NCI-H2029 treated with DMSO at 0.1 percent for 48 hours (cell line): Measurements from ENCODE around the gene LCN9.
"Not testable (repeated sequence)": the region's sequence is repeated elsewhere in the genome, so short reads cannot be mapped to it uniquely, and the experiment has no call there.

Experiments
- DNase-seq: peaks from one replicate; lab custom pipeline; 2025; lab: John Stamatoyannopoulos, UW

LCN9 gene

DNA sequence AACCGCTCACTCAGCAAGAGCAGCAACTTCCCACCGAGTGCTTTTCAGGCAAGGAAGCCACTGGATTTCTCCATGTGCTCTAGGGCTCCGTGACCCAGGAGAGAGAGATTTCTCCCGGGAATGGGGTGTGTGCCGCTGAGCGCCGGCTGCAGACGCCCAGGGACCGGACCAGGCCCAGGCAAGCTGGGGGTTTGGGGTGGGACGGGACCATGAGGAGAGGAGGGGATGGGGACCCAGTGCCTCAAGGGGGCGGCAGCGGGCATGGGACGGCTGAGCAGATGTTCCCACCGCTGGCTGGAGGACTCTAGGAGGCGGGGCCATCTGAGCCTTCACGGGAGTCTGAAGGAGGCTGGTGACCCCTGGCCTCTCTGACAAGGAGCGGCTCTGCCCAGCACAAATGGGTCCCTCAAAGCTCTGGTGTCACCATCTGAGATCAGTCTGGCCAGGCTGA, 8.5 kb downstream of the LCN9 start:
- no peak for DNase-seq

DNA sequence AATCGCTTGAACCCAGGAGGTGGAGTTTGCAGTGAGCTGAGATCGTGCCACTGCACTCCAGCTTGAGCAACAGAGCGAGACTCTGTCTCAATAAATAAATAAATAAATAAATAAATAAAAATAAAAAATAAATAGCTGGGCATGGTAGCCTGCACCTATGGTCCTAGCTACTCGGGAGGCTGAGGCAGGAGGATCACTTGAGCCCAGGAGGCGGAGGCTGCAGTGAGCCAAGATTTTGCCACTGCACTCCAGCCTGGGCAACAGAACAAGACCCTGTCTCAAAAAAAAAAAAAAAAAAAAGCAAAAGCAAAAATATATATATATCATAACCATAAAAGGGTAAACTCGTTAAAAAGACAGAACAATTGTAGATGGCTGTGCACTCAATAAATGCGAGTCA, 9.7 kb downstream of the LCN9 start:
- not testable (repeated sequence) for DNase-seq

DNA sequence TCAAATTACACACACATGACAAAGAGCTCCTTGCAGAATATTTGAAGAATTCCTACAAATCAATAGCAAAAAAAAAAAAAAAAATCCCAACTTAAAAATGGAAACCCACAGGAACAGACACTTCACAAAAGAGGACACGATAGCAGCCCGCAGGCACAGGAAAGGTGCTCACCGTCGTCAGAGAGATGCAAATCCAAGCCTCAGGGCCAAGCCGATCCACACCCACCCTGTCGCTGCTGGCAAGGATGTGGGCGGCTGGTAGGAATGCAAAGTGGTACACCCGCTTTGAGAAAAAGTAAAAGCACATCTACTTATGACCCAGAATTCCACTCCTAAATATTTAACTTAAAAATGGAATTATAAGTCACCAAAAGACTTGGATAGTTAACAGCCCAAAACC, 10.8 kb downstream of the LCN9 start:
- no peak for DNase-seq

DNA sequence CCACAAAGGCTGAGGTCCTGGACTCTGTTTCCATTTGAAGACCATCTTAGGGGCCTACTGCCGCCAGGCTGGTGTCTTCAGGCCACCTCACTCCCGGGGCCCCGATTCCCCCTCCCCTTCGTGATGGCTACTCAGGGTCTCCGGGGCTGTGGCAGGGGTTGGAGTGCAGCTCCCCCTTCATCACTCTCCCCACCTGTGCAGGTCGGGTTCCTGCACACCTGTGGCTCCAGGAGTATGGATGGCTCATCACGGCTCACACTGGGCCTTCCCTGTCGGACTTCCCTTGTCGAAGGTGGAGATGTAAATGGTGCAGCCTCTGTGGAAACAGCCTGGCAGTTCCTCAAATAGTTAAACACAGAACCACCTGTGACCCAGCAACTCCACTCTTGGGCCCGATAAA, 11.9 kb downstream of the LCN9 start:
- DNase-seq = no peak

DNA sequence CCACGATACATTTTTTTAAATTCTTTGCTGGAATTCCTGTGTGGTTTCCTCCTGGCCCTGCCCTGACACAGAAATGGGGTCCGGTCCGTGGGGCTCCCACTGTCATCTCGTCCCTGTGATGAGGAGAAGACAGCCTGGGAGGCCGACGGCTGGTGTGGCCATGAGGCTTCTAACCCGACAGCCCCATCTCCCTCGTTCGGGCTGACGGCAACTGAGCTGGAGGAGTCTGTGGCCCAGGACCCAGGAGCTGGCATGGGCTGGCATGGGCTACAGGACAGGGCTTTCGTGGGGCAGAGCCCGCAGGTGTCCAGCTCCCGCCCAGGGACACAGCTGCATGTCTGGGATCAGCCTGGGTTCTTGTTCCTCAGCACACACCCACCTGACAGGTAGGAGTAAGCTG, 13.8 kb downstream of the LCN9 start:
- DNase-seq = no peak

DNA sequence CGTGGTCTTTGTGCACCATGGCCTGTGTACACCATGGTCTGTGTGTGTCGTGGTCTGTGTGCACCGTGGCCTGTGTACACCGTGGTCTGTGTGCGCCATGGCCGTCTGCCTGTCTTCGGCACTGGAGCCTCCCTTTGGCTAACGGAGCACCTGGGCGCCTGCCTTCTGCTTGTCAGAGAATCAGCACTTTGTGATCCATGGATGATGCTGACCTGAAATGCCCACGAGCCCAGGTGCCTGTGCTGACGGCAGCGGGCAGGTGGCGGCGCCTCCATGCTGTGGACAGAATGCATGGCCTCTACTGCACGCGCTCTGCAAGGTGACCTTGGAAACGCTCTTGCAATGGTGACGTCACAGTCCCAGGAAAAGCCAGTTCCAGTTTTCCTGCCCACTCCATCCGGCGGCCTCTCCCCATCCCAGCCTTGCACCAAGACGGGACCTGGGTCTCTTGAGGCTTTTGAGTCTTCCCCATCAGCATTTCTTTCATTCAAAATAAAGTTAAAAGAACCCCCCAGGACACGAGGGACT, 14.6 kb downstream of the LCN9 start:
- DNase-seq = no peak

DNA sequence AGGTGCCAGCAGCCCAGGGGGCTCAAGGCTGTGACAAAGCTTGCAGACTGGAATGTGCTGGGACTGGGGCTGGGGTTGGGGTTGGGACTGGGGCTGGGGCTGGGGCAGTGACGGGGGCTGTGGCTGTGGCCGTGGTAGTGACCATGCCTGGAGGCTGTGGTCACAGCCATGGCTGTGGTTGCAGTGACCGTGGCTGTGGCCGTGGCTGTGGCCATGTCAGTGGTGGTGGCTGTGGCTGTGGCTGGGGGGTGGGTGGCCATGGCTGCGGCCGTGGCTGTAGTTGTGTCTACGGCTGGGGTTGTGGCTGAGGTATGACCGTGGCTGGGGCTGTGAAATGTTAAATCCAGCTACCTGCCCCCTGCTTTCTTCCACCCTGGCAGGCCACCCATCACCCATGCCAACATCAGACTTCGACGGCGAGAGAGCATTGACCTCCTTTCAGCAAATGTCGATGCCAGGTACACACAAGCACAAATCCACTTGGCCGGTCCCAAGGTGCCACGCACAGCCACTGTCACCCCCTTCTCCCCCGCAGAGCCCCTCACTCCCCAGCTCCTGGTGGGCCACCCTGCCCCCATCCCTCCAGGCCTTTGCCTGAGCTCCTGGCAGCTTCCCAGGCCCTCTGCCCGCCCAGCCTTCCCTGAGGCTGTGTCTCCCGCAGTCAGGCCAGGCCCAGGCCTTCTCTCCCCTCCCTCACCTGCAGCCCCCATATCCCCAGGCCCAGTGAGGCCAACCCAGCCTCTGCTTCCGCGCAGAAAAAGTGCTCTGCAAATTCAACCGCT, 15.3 kb downstream of the LCN9 start:
- no peak for DNase-seq

DNA sequence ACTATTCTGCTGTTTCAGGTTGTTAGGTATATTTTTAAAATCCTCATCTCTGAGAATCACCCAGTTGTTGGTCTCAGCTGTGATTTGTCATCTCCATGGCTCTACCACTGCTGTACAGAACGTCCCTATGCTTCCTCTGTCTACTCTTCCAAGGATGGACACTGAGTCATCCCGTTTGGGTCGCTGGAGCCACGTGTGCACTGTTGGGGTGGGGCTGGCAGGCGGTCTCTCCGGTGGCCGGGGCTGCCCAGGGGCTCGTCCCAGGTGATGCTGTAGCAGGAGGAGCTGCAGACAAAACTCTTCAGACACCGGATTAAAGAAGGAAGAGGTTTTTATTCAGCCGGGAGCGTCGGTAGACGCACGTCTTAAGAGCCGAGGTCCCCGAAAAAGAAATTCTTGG, 16.9 kb downstream of the LCN9 start:
- DNase-seq = no peak

DNA sequence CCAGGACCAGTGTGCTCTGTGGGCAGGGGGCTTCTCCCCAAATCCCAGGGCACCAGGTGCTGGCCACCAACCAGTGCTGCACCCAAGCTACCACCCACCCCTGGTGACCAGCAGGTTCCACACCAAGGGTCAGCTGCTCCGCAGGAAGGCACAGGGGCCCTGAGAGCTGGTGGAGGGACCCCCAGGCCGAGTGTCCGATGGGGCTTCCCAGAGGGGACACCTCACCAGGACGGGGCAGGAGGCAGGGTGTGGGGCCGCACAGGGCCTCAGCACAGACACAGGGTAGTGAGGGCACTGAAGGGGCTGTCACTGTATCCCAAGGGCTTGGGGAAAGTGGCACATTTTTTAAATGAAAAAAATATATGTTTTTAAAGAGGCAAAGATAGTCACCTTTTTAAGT, 18.1 kb downstream of the LCN9 start:
- no peak for DNase-seq

DNA sequence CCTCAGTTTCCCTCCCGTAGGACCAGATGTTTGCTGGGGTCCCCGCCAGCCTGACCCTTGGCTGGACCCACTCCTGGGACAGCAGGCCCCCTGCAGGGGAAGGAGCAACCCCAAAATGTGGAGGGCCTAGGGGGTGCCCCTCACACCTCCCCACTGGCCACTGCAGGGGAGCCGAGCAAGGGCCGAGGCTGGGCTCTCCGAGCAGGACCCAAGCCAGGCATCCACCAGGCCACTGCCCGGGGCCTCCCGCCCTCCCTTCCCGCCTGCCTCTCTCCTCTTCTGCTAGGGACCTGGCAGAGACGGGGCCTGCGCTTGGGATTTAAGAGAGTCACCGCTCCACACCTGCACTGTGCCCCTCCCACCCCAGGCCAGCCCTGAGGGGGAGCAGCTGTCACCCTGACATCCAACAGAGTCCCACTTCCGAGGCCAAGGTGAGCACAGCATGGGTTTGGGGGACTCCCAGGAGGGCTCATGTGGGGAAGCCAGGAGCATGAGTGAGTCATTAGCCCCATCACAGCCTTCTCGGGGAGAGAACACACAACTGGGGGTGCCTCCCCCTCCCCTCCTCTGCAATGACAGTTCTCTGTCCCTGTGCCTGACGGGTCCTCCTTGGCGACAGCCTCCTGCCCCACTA, 20.4 kb downstream of the LCN9 start:
- no peak for DNase-seq

DNA sequence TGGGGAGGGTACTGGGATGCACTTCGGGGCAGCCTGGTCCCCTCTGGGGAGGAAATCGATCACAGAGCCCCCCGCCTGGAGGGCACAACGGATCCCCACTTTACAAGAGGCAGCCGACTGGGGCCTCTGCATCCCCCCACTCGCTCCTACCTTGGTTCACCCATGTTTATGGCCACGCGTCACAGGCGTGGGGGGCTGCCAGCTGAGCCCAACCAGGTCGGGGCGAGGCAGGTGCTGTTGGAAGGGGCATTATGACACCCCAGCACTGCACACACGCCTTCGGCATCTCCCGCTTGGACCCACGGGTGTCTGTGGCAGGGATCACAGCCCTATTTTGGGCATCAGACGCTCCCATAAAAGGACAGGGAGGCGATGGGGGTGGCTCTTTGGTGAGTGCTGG, 21.6 kb downstream of the LCN9 start:
- no peak for DNase-seq

DNA sequence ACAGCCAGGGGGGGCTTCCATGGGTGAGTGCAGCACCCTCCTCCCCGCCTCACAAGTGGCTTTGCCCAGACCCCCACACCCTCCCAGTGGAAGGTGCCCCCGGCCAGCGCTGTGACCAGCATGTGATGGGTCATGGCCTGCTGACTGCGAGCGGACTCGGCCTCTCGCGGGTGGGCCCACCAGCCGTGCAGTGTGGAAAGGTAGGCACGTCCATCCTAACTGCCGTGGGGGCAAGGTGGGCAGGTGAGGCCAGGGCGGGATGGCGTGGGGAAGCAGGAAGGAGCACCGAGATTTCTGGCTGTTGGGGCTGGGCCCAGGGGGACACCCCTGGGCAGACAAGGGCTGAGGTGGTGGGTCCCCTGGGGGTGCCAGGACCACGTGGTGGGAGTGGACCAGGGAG, 24.1 kb downstream of the LCN9 start:
- DNase-seq = no peak

DNA sequence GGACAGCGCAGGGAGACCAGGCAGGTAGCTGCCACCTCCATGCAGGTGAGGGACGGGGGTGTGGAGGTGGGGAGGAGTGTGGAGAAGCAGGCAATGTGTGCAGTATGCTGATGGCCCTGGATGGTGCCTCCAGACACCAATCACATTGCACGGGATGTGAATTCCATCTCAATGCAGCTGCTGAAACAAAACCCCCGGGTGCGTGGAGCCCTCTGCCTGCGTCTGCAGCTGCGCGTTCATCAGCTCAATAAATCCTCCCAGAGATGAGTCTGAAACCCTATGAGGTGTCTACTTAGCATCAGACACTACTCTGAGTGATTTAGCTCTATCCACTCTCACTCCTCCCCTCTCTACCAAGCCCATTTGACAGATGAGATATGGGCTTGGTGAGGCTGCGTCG, 25.9 kb downstream of the LCN9 start:
- DNase-seq = no peak

DNA sequence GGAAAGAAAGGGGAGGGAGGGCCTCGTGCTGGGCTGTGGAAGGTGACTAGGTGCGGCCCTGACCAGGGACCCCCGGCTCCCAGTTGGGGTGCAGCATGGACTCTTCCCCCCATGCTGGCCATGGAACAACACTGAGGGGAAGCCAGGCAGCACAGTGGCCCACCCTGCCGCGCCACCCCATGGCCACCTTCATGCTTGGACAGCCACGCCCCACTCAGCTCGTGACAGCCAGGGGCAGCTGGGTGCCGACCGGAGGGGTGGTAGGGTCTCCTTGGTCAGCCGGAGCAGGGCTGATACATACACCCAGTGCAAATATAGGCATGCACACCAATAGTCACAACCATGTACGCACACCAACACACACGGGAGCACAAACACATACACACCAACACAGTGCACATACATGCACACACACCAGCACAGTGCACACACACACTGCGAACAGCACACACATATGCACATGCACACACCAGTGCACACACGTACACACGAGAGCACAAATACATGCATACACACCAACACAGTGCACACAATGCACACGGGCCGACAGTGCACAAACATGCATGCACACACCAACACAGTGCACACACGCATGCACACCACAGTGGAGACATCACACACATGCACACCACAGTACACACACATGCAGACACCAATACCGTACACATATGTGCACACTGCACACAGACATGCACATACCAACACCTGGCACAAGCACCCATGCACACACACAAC, 27.9 kb downstream of the LCN9 start:
- no peak for DNase-seq

DNA sequence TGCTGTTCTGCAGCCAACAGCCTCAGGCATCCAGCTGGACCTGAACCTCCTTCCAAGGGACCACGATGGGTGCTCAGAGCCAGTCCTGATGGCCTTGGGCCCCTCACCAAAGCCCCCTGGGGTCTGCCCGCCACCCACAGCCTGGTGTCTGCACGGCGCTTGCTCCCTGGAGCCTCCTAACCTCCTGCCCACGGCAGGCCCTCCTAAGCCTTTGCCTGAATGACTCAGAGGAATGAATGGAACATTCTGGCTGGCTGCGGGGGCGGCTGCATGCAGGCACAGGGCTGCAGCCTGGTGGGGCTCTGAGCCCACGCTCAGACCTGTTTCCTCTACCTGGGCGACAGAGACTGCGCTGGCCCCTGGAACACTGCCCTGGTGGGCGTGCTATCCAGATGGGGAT, 29.3 kb downstream of the LCN9 start:
- no peak for DNase-seq

DNA sequence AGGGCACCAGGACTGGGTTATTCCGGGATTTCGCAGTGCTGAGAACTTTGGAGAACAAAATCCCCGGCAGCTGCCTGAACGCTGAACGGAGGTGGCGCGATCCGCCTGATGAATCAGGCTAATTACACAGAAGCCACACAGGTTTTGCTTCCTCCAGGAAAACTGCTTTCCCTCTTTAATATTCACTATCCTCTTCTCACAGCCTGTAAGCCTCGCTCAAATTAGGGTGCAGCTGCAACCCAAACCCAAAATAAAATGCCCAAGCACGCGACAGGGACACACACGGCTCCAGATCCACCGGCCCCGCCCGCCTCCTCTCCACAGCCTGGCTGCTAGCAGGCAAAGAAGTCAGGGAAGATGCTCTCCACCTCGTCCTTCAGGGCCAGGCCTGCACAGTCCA, 30.2 kb downstream of the LCN9 start:
- DNase-seq = no peak

DNA sequence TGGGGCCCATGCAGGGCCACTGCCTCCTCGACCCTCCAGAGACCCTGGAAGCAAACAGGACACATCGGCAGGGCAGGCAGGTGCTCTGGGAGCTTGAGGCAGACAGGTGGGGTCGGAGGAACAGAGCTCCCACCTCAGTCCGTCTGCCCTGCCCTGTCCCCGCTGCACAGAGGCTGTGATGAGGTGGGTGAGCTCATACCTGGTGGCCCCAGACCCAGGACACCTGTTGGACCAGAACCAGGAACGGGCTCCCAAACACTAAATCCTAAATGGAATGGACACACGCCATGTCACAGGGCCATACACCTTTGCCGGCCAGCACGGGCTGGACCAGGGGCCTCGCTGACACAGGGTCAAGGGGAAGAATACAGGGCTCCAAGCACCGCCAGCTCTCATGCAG, 30.7 kb downstream of the LCN9 start:
- DNase-seq = no peak

DNA sequence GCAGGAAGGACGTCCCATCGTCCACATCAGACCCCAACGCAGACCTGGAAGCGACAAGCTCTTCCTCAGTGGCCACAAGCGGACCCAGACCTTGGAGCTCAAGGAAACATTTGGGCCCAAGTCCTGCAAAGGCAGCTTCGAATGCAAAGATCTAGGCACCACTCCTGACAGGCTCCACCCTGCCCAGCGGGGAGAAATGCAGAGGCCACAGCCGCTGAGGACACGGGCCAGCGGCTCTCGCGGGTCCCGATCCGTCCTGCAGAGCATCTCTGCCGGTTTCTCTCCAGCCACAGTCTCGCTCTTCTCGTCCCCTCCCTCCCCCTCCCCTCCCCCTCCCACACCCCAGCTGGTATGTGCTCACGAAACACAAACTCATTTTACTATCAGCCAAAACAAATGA, 31.3 kb downstream of the LCN9 start:
- DNase-seq = no peak

DNA sequence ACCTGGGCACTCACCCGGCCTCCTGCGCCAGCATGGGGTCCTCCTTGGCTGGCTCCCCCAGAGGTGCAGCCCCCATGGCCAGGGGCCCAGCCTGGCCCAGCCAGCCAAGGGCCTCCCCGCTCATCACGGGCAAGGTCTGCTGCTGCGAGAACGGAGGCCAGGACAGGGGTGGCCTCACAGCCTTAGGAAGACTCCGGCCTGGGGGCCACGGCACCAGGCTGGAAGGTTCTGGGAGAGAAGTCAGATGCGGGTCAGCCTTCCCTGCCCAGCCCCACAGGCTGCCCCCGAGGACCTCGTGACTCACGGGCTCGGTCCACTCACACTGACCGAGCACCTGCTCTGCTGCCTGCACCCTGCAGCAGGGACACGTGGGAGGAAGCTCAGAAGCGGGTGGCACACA, 31.9 kb downstream of the LCN9 start:
- no peak for DNase-seq

DNA sequence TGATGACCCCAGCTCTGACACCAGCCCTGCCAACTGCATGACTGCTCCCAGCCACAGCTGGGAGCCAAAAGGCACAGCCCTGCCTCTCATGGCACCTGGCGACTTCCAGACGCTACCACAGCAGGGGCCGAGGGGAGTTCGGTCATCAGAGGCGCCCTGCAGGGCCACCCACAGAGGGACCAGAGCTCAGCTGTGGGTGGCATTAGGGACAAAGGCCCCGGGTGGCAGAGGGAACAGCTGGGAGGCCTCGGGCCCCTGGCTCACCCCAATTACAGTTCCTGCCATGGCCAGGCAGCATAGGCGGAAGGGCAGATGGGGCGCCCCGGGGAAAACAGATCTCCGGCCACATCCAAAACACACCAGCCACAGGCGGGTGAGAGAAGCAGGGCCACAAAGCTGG, 32.5 kb downstream of the LCN9 start:
- no peak for DNase-seq

DNA sequence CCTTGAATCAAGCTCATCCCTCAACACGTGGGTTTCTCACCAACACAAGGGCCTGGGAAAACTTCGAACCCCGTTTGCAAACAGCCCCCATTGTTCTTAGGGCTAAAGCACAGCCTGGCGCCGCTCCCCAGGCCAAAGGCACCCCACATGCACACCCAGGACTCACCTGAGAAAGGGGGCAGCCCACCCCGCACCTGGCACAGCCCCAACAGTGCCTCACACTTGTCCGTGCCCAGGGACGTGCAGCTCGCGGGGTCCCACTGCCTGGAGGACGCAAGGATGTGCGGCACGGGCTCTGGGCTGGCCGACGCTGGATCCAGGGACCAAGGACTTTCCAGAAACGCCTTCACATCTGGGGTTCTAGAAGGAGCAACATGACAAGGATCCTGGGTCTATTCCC, 33.3 kb downstream of the LCN9 start:
- DNase-seq = no peak

DNA sequence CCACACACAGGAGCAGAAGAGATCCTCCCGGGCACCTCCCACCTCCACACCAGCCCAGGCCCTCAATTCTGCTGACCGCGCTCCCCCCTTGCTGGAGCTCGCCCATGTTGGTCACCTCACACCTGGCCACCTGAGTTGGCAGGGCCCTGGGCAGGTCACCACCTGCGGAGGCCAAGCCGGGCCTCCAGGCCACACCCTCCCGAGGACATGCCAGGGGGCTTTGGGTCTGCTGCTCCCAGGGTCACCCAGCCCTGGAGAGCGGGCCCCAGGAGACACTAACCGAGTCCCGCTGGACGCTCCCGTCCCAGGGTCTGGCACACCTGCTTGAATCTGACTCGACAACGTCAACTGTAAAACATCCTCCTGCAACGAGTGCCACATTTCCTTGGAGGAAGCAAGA, 34.1 kb downstream of the LCN9 start:
- DNase-seq = no peak

DNA sequence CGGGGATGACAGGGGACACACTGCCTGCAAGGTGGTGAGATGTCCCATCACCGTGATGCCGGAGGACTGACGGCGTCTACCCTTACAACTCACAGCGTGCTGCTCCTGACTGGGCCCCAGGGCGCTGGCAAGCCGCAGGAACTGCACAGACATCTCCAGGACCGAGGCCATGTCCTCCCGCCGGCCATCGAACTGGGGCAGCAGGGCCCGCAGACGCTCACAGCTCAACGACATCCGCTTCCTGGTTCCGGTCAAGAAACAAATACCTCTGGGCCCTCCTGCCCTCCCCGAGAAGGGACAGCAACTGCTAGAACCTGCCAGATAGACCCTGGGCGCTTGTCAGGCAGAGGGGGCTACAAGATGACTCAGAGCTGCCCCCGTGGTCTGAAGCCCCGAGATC, 35.1 kb downstream of the LCN9 start:
- no peak for DNase-seq
